Activated CD4-positive, alpha-beta T cell treated with anti-CD3 and anti-CD28 coated beads, Interleukin-10, Interleukin-2, amounts not matched to agents 100 ng/mL and 50 ng/mL, durations not matched to agents 16 hours and 8 hours (primary cell): ENCODE measurements around the gene TBC1D5.
A peak's percentile ranks its signal among the peaks of the same experiment; 100 is the strongest.
"Not testable (repeated sequence)": the region's sequence is repeated elsewhere in the genome, so short reads cannot be mapped to it uniquely, and the experiment has no call there.

Experiments used
- DNase-seq: peaks from one replicate; pipeline ENCODE4 v3.0.0-alpha.2; 2020

TBC1D5 gene

DNA sequence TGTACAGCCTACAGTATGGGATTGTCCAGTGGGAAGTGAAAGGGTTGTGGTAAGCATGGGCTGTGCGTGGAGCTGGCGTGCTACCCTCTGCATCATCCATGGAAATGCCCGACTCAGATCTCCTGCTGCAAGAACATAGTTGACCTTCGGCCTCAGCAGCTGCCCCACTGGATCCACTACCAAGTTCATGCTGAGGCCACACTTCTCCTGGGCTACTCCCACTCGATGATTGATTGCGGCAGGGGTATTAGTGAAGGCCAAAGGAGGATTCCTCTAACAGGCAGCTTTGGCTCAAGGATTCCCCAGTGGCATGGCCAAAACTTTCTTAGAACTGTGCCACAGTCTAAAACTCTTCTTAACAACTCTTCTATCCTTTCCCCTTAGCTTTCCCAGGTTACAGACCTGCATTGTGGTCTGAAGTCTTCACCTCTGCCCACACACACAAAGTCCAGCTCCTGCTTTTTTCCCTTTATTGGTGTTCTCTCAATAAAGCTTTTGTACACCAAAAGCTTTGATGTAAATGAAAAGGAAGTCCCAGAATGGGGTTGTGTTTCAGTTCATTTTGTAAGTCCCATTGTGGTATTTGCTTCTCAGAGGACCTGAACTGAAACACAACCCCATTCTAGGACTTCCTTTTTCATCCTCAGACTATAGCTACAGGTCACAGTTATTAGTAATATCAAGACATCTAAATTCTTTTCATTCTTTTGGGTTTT, 4.9 kb upstream of the TBC1D5 start:
- peak; percentile 20 for DNase-seq

DNA sequence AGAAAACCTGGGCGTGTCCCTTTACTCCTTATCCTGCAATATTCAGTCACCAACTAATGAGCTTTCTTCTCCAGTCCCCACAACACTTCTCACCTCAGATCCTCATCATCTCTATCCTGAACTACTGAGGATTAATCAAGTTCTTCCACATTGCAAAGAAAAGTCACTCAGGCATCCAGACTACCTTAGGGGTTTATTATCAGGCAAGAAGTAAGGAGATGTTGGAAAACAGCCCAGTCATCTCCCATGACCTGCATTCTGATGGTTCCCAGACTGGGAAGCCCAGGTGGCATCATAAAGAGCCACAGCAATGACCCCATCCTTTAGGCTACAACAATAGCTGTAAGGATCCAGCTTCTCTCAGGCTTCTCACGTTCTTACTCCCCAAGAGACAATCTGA, 3.5 kb upstream of the TBC1D5 start:
- no peak for DNase-seq

DNA sequence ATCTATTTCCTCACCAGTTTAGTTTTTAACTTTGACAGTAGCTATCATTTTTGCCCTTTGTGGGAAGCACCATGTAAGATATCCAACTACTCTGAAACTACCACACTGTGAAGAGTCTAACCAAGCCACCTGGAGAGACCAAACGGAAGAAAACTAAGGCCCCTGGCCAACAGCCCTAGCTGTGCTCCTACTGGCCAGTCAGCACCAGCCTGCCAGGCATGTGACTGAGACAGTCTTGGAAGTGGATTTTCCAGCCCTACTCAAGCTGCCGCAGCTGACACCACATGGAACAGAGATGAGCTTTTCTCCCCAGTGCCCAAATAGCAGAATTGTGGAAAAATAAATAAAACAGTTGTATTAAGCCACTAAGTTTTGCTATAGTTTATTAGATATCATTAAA, 2.9 kb upstream of the TBC1D5 start:
- no peak for DNase-seq

DNA sequence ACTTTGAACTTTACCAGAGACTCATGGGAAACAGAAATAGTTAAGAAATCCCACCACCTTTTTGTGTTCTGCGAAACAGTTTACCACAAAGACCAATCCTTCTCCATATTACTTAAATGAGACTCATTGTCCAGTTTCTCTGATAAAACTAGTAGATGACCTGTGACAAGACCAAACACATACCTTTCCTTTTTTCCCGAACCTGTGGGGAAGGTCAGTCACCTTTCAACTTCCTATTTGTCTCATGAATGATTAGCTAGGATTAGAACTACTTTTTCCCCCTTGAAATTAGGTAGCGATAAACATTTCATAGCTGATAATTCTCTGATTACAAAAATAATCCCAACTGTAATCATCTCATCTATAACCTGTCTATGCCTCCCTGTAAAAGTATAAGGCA, 2.3 kb upstream of the TBC1D5 start:
- no peak for DNase-seq

DNA sequence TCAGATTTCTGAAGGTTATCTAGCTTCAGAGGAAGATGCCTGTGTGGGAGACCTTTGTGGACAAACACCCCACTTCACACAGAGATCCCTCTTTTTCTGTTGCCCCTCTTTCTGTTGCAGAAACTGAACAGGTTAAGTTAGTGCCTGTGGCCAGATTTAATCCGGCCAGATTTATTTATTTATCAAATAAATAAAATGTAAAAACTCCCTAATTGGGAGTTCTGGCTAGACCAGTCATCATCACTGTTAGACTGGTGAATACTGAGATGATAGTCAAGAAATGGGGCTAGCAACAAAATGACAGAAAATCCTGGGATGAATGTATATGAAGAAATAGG, 1.2 kb upstream of the TBC1D5 start:
- DNase-seq, result no peak

DNA sequence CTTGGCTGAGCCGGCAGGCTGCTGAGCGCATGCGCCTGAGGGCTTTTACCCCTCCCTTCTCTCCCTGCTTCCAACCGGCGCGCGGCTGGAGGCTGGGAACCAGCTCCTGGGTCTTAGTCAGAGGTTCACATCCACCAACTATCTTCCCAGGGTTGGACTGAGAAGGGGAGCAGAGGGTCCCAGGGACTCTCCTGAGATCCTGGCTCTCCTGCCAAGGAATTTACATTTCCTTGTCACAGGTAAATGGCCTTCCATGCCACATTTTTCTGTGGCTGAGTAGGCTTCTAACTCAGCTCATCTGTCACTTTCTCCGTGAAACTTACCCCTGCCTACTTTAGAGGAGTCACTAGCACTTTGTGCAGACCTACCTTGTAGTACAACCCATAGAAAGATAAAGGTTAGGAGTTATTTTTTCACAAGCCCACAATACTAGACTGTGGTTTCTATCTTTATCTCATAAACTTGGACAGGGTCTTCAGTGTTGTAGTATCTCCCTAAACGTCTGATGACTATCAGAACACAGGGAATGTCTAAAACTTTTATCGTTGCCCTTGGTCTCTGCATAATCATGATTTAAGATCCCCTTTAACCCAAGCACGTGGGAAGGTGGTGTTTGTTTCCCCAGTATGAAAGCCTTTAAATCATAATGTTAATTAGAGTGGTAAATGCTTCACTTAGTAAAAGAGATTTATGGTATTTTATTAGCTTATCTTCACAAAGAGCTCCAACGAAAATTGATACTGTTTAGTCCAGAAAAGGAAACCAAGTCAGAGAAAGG, 638 bp upstream of the TBC1D5 start:
- DNase-seq, result no peak

DNA sequence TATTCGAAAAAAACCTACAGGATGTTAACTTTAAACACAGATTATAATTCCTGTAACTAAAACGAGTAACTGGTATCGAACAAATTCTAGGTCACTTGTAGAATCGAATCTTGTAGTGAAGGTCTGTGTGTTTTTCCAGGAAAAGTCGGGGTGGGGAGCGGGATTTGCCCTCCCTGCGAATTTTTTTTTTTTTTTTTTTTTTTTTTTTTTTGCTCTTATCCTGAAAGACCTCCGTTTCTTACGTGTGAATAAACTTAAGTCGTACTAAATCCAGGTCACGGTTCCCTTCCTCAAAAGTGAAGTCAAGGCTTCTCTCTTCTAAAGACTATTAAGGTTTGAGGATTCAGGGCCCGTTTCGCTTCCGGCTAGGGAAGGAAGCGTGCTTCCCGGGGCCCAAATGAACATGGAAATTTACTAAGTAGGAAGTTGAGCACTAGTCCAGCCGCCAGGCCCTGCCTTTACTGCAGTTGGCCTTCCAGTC, 770 bp downstream of the TBC1D5 start:
- DNase-seq, result no peak

DNA sequence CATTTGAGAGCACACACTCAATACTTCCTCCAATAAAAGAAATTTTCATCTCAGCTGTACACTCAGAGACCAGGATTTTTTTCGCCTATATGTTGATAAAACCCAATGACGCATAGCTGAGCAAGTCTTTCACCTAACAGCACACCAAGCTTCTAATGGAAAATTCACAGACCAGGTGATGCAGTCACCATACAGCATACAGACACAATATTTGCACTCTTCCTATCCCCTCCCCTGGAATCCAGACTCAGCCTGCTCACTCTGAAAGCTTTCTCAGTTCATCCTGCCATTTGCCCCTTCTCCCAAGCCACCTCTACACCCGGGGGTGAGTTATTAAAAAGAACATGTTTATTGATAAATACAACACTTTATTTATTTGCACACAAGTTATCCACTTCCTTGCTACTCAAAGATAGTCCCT, 1.7 kb downstream of the TBC1D5 start:
- DNase-seq, result peak; percentile 25

DNA sequence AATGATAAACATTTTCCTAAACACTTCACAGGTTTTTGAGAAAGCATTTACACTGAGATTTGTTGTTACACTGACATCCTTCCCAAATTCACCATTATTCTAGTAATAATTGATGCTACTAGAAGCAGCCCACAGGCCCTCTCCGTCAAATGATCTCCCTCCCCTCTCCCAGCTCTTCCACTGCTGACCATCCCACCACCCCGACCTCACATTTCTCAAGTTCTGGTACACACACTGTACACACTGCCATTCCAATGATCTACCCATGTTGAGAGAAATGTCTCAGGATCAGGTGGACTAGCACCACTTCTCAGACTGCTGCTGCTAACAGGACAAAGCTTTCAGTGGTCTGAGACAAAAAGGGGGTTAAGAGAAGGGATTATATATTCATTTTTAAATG, 3.5 kb downstream of the TBC1D5 start:
- DNase-seq, result no peak

DNA sequence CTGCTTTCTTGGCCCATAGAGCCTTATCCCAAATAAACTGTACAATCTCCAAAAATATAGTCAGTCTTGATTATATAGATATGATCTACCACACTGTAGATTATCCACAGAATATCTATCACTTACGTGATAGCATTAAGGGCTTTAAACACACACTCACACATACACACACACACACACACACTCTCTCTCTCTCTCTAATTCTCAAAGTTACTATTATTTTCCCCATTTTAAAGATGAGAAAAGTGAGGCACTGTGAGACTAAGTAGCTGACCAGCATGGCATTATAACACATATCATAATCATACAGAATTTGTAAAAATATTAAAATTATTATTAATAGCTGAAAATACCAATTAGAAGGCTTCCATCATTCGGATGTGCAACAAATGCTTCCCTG, 4.2 kb downstream of the TBC1D5 start:
- DNase-seq, result no peak

DNA sequence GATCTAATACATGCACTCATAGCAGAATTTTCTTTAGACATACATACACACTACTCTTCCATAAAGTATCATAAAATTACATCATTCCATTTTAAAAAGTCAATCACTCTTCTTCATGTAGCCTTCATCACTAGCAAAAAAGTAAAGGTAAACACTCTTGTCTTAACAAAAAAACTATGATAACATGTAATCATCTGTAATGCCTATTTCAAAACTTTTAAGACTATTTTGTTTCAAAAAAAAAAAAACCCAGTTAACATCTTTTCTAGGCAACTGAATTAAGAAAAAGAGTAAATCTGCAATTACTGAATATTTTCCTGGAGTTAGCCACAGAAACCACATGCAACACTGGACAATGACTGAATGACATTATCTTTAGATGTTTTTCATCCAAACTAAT, 4.8 kb downstream of the TBC1D5 start:
- no peak for DNase-seq

DNA sequence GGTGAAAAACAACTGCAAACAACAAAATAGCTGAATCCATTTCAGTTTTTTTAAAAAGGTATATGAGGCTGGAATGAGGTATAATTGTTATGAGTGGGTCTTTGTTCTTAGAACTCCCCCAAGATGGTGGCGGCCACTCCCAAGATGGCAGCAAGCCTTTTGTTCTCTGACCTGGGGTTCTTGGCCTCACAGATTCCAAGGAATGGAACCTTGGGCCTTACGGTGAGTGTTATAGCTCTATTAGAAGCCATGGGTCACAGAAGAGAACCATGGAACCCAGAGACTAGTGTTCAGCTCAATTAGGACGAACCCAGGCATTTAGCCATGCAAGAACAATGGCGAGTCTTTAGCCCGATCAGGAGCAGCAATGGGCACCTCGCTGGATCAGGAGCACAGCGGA, 7.1 kb downstream of the TBC1D5 start:
- not testable (repeated sequence) for DNase-seq

DNA sequence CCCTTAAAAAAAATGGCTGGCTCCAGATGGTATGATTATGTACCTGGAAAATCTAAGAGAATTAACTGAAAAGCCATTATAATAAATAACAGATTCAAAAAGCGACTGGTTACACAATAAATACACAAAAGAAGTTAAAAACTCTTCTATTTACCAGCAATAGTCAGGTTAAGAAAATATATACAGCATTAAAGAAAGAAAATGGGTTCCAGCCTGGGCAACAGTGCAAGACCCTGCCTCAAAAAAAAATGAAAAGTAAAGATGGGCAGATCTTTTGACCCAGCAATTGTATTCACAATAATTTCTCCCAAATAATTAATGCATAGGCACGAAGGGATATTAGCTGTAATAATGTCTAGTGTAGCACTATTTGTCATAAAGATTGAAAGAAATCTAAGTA, 8.7 kb downstream of the TBC1D5 start:
- no peak for DNase-seq

DNA sequence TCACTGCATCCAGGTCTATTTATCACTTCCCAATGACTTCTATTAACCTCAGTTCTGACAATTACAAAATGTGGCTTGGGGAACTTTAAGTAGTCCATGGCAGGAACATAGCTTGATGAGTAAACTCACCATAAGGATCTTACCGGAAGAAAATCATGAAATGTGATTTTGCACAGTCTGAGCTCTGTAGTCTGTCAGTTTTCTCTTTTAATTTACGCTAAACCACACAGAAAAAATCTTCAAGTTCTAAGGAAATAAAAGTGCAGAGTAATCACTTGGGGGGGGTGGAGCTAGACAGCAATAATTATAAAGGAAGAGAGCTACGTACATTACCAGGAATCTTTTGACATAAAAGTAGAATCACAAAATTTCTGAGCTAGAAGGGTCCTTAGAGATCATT, 9.2 kb downstream of the TBC1D5 start:
- DNase-seq, result no peak

DNA sequence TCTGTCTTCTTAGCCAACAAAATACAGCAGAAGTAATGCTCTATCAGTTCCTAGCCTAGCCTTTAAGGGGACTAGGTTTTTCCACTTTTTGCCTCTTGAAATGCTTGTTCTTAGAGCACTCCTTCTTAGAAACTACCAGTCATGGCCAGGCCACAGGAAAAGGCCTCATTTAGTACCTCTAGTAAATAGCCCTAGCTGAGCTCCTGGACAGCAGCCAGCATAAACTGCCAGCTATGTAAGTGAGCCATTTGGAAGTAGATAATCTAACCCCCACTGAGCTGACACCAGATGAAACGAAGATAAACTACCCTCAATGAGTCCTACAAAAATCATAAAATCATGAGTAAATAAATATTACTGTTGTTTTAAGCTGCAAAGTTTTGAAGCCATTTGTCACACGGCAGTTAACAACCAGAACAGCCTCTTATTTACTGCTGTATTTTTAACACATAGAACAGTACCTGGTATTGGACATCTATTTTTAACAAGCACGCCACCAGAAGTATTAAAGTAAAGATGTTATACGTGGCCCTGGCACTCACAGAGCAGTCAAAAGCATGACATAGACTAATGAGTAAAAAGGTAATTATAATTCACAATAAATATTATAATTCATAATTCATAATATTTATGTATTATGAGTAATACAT, 12.0 kb downstream of the TBC1D5 start:
- DNase-seq, result no peak

DNA sequence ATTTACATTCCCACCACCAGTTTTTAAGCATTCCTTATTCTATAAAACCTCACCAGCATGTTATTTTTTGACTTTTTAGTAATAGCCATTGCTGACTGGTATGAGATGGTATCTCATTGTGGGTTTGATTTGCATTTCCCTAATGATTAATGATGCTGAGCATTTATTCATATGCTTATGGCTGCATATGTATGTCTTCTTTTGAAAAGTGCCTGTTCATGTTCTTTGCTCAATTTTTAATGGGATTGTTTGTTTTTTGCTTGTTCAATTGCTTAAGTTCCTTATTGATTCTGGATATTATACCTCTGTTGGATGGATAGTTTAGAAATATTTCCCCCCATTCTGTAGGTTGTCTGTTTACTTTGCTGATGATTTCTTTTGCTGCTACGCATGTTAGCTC, 16.1 kb downstream of the TBC1D5 start:
- DNase-seq, result no peak

DNA sequence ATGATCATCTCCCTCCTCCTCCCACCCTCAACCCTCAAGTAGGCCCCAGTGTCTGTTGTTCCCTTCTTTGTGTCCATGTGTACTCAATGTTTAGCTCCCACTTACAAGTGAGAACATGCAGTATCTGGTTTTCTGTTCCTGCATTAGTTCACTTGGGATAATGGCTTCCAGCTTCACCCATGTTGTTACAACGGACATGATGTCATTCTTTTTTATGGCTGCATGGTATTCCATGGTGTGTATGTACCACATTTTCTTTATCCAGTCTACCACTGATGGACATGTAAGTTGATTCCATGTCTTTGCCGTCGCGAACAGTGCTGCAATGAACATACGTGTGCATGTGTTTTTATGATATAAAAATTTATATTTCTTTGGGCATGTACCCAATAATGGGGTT, 16.6 kb downstream of the TBC1D5 start:
- not testable (repeated sequence) for DNase-seq

DNA sequence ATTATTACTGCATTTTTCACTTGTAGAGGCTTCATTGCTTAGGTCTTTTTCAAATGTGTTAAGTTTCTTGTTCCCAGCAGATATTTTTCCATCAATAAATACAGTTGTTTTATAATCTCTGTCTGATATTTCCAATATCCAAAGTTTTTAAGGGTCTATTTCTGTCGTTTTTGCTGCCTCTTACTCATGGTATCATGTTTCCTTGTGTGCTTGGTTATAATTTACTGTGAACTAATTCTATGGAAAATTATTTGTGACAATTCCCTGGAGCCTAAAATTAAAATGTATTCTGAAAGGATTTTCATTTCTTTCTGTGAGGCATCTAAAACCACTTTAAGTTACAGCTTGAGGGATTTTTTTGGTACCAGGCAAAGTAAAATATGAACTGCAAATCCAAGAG, 17.5 kb downstream of the TBC1D5 start:
- DNase-seq, result no peak

DNA sequence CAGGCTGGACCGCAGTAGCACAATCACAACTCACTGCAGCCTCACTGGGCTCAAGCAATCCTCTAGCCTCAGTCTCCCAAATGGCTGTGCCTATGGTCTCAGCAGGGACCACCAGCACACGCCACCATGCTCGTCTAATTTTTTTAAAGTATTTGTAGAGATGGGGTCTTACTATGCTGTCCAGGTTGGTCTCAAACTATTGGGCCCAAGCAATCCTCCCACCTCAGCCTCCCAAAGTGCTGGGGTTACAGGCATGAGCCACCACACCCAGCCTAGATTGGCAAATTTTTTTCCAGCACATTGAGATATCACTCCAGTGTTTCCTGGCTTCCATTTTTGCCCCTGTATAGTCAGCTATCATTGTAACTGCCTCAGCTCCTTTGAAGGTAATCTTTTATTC, 18.3 kb downstream of the TBC1D5 start:
- DNase-seq, result no peak

DNA sequence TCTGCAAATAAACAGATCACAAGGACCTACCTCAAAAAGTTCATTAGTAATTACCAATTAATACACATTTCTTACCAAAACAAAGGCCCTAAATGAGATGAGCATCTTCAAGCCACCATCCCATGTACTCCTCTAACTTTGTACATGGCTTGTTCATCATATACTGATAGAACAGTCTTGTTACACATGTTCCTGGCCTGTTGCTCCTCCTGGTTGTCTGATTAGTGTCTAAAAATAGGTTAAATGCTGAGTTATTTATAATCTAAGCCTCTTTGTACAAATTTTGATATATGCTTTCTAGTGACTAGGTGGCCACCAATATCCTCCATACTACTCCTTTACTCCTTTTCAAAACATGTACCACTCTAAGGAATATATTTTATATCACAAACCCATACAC, 25.0 kb downstream of the TBC1D5 start:
- no peak for DNase-seq

DNA sequence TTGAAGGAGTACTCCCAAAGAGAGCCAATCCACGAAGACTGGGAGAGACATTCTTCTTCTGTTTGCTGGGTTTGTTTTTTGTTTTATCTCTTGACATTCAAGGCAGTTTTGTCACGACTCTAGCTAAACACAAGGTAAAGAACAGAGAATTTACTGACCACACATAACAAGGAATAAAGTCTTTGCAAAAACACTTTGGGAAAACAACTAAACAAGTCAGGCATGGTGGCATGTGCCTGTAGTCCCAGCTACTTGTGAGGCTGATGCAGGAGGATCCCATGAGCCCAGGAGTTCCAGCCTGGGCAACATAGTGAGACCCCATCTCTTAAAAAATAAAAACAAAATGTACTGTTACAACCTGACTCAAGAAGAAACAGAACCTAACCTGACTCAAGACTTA, 28.0 kb downstream of the TBC1D5 start:
- no peak for DNase-seq

DNA sequence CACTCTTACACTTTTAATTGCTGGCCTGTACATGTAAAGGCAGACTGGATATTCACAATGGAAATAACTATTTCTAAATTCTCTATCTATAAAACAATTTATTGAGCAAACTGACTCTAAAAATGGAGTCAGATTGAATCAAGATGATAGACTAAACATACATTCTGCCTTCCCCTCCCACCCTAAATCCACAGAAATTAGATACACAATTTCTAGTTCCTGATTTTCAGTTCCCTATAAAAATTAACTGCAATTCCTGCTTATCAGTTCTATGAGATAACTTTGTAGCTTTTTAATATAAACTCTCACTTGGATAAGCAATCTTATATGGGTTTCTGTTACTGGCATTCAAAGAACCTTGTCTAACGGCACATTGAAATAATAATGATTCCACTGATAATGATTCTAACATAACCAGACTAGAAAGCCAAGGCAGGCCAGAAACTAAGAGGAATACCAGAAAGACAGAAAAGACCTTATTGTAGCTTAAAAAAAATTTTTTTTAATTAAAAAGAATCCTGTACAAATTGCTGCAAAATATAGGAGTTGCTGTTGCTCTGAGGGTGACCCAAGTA, 33.1 kb downstream of the TBC1D5 start:
- no peak for DNase-seq

DNA sequence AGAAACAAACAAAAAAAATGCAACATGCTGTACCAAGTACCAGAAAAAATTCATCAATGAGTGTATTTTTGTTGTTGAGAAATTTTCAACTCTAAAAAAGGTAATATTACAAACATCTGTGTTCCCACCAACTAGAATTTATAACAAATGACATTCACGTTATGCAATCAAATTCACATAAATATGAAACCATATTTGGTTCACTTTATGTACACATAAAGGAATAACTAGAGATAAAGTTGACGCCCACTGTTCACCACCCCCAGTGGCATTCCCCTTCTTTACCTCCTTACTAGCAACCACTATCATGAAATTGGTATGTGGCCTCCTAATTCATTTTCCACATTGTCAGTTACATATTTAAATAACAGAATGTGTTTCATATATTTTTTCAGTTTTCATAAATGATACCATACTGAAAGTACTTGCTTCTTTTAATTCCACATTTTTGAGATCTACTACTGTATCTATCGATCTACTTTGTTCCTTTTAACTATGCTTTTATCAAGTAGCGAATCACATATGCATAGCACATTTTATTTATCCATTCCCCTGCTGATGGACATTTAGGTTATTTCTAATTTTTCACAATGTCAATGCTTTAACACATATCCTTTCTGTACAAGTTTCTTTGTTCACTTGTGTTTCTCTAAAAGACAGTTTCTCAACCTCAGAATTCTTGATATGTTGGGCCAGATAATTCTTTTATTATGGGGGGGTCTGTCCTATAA, 34.5 kb downstream of the TBC1D5 start:
- no peak for DNase-seq
